GM18907 (cell line): ENCODE measurements around the gene COL2A1.

ENCODE experiments used
- ATAC-seq: cut with Tn5 transposase; IDR thresholded peaks from one replicate; pipeline ENCODE4 v1.9.1; 2021; ENCODE audit warnings: mild to moderate bottlenecking, moderate library complexity; ENCODE audit not compliant: unreplicated experiment

Gene COL2A1

GRCh38 chr12:48031135-48031960 is 27.1 kb upstream of the COL2A1 start:
- no peak for ATAC-seq

- ATAC-seq, result no peak
Observed at GRCh38 chr12:48030173-48030650, 25.9 kb upstream of the COL2A1 start.

- no peak for ATAC-seq
Observed at GRCh38 chr12:48029491-48030172, 25.4 kb upstream of the COL2A1 start.

DNA sequence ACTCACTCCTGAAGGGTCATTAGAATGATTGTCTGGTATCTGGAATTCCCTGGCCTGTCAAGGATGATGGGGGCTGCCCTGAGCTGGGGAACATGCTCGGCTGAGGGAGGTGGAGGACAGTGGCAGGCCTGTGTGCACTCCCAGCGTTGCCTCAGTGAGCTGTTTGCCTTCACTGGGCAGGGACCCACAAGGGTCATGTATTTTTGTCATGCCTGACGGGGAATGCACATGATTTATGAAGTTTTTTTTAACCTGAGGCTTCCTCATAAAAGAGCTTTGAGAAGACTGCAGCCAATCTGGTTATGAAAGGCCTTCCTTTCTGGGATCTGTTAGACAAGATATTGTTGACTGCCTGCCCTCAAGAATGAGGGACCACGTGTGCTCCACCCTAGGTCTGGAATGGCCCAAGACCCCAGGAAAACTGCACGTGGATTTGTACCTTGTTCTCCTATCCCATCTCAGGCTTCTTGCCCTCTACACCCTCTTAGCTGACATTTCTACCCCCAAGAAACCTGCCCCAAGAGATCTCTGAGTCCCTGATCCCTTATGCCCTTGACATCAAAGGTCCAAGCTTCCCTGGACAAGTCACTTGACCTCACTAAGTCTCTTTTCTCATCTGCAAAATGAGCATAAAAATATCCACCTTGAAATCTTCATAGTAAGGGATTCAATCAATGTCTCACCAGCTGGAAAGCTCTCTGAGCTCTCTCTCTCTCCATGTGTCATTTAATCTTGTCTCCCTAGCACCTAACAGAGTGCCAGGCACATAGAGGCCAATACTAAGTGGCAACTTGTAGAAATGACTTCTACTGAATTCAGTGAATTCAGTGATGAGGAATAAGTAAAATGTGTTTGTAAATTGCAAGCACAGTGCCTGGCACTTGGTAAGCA is 24.5 kb upstream of the COL2A1 start:
- no peak for ATAC-seq

GRCh38 chr12:48027183-48028002 is 23.1 kb upstream of the COL2A1 start:
- ATAC-seq, result no peak

DNA sequence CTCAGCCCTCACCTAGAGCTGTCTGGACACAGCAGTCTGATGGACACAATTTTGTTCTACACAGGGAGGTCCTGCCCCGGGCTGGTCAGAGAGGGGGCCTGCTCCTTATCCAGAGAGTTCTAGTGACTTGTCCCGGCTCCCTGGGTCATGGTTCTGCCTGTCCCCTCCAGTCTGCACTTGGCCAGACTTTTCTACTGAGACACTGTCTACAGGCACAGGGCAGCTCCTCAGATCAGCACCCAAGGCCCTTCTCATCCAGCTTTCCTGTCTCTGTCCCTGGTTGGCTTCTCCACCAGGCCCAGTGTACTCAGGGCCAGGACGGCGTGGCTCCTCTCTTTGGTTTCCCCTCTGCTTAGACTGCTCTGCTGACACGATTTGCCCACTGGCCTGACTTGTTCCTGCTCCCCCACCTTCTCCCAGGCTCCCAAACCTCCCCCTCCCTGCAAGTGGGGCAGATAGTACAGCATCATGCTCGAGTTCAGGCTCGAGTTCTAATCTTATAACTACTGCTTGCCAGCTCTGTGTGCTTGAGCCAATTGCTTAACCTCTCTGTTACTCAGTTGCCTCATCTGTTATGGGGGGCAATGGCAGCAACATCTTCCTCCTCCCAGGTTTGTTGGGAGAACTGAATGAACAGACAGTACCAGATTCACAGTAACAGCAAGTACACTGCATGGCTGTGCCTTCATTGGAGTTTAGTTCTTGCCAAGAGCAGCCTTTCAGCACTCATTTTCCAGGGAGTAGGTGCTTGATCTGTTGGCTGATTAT is 22.0 kb upstream of the COL2A1 start:
- no peak for ATAC-seq

- no peak for ATAC-seq
Observed at GRCh38 chr12:48025281-48025680, 21.0 kb upstream of the COL2A1 start.

DNA sequence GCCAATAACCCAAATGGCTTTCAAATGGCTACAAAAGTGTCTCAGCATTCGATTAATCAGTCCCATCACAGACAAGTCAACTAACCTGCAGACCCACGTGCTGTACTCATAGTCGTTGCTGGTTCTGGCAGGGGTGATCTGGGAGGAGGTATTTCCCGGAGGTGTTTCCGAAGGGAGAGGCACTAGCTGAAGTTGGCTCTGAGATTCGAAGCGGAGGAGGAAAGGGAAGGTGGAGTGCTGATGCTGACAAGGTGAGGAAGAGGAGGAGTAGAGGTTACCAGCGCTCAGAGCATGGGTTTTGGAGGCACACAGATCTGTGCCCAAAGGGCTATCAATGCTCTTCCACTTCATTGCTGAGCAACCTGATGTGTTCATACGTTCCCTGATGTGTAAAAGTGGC is 20.5 kb upstream of the COL2A1 start:
- no peak for ATAC-seq

DNA sequence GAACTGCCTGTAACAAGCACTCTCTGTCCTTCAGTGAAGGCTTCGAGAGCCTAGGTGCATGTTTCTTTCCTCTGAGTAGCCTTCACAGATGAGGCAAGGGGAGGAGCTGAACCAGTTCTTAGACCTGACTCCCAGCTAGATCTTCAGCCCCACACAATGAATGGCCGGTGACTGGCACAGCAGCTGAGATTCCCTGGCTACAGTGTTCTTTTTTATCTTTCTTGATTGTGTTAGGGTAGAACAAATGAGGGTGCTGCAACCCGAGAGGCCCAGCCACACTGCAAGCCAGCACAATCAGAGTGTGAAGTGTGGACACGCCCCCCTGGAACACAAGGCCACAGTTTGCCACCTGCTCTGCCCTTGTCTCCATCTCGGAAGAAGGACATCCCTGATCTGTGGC is 19.1 kb upstream of the COL2A1 start:
- ATAC-seq, result no peak

DNA sequence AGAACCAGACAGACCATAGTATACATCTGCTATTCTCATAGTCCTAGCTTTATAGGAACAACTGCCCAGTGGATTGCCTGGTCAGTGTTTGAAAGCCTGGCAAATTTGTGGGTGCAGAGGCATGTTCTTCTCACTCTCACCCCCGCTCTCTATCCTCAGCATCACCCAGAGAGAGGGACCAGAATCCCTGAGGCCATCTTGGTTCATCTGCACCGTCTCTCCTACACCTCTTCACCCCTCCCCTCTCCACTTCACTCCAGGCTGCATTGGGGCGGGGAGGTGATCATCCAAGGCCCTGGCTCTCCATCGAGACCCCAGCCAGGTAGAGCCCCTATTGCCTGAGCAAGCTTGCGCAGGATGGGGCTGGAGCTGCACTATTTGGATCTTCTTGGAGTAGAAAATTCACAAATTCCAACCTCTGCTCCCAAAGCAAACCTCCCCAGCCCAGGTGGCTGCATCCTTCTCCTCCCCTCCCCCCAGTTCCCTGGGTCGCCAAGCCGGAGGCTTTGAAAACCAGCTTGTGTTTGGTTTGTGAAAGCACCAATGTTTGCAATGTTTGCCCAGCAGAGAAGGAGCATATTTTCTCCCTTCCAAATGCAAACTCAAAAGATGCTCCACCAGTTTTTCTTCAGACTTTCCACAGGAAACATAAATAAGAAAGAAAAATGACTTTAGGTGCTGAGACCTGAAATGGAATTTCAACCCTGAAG is 18.6 kb upstream of the COL2A1 start:
- ATAC-seq, result no peak

DNA sequence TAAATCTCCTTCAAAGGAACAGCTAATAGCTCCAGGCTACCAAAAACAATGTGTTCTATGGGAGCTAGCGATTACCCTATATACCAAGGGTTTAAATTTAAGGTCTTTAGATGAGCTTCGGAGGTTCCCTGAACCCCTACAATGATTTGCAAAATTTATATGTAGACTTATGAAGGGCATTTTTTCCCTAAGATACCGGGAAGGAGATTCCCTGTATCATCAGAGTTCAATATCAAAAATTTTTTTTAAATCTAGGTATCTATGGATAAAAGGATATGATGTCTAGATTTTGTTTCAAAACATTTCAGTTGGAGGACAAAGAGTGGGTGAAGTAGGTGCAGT is 17.9 kb upstream of the COL2A1 start:
- no peak for ATAC-seq

GRCh38 chr12:48021485-48022179 is 17.4 kb upstream of the COL2A1 start:
- no peak for ATAC-seq

GRCh38 chr12:48019639-48020265 is 15.5 kb upstream of the COL2A1 start:
- ATAC-seq, result no peak

GRCh38 chr12:48018618-48018995 is 14.3 kb upstream of the COL2A1 start:
- no peak for ATAC-seq

- ATAC-seq, result no peak
Observed at GRCh38 chr12:48017921-48018617, 13.8 kb upstream of the COL2A1 start.

- ATAC-seq, result no peak
Observed at GRCh38 chr12:48017496-48017895, 13.2 kb upstream of the COL2A1 start.

DNA sequence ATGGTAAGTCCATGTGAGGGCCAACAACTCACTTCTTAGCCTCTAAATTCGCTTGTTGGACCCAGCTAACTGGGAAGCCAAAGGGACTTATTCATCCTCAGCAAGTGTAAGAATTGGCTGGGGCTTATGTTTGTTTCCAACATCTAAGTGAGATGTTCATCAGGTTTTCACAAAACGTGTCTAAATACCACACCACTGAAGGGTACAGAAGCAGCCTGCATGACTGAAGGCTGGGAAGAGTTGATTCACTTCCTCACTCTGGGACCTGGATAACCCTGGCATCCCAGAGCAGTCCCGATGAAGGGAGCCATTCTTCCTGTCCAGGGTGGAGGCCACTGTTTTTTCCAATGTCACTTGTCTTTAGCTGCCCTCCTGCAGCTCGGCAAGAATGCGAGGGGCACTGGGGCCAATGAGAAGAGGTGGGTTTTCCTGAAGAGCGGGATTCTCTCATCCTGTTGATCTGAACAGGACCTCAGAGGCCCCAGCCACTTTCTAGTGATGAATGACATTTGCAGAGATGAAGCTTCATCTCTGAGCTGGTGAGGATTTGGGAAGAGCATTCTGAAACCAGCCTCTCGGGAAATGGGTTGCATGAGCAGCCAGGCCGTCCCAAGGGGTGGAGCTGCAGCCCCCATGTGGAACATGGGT is 12.2 kb upstream of the COL2A1 start:
- ATAC-seq, result no peak
